PC-9 (cell line): ENCODE results near the gene CDHR2. TPM values are rescaled to one million over a fixed set of nuclear protein-coding genes. Genes with fewer than 3 reads are reported as not detected.

Source experiments
- BruUV-seq: library from RNA; stranded (reverse); fragments of 400-500 nt; replicated peaks from 2 replicates; lab custom pipeline; 2021; lab: Mats Ljungman, UMichigan
- CTCF ChIA-PET: fragments of 300-600 bp; sonication (Branson Sonifier 250); formaldehyde crosslinking; loops from one replicate; lab custom pipeline; 2022; ENCODE audit warnings: antibody characterized with exemption; lab: Charles Lee
- POLR2A ChIA-PET: fragments of 300-600 bp; sonication (Branson Sonifier 250); formaldehyde crosslinking; loops from one replicate; lab custom pipeline; 2022; ENCODE audit warnings: antibody characterized with exemption; ENCODE audit not compliant: unreplicated experiment; lab: Charles Lee
- DNase-seq, 2 experiments: peaks; one replicate each; pipeline versions ENCODE4 v3.0.0 to v3.0.0-alpha.2; 2015 to 2022; ENCODE audit warnings: mixed read lengths in 1 of 2
- H2AFZ ChIP-seq: fragments of 200-600 bp; sonication (generic); 2 replicates; pipeline ENCODE4 v1.8.1; 2017; ENCODE audit warnings: antibody characterized with exemption
- H3F3A ChIP-seq: fragments of 200-600 bp; sonication (generic); 2 replicates; pipeline ENCODE4 v1.8.1; 2017; ENCODE audit warnings: antibody characterized with exemption, mild to moderate bottlenecking, low read depth; ENCODE audit not compliant: insufficient read depth
- H3K27ac ChIP-seq: fragments of 200-600 bp; sonication (generic); 2 replicates; pipeline ENCODE4 v1.6.1; 2016; ENCODE audit warnings: mixed run types
- H3K27me3 ChIP-seq: fragments of 200-600 bp; sonication (generic); 2 replicates; pipeline ENCODE4 v1.6.1; 2016; ENCODE audit warnings: low read depth, mixed run types; ENCODE audit not compliant: insufficient read depth
- H3K36me3 ChIP-seq: fragments of 200-600 bp; sonication (generic); 2 replicates; pipeline ENCODE4 v1.6.1; 2016; ENCODE audit warnings: low read depth, mixed run types
- H3K4me1 ChIP-seq: fragments of 200-600 bp; sonication (generic); replicated peaks from 2 replicates; pipeline ENCODE4 v1.6.1; 2016; ENCODE audit warnings: mixed run types; ENCODE audit not compliant: insufficient read depth
- H3K4me2 ChIP-seq: fragments of 200-600 bp; sonication (generic); 2 replicates; pipeline ENCODE4 v1.6.1; 2017; ENCODE audit warnings: mixed run types
- H3K4me3 ChIP-seq: fragments of 200-600 bp; sonication (generic); 2 replicates; pipeline ENCODE4 v1.6.1; 2016; ENCODE audit warnings: mixed run types
- H3K79me2 ChIP-seq: fragments of 200-600 bp; sonication (generic); 2 replicates; pipeline ENCODE4 v1.6.1; 2017; ENCODE audit warnings: low read depth, mixed run types
- H3K9me2 ChIP-seq: fragments of 200-600 bp; sonication (generic); 2 replicates; pipeline ENCODE4 v1.8.1; 2017; ENCODE audit warnings: mild to moderate bottlenecking; ENCODE audit not compliant: insufficient read depth
- H3K9me3 ChIP-seq: fragments of 200-600 bp; sonication (generic); 2 replicates; pipeline ENCODE4 v1.8.1; 2016; ENCODE audit warnings: low read depth; ENCODE audit not compliant: insufficient read depth
- H4K20me1 ChIP-seq: fragments of 200-600 bp; sonication (generic); 2 replicates; pipeline ENCODE4 v1.8.1; 2017; ENCODE audit not compliant: insufficient read depth
- EZH2 ChIP-seq: fragments of 200-600 bp; sonication (generic); IDR thresholded peaks from 2 replicates; pipeline ENCODE4 v1.8.0; 2017; ENCODE audit warnings: antibody characterized with exemption, low read depth
- intact Hi-C: fragments of 100-400 bp; cut with micrococcal nuclease; formaldehyde crosslinking; loops from one replicate; pipeline ENCODE4 v1.10.0; 2022; ENCODE audit not compliant: unreplicated experiment
- total RNA-seq: library from RNA; stranded (reverse); gene quantifications from 2 replicates; pipeline ENCODE4 v1.2.3, GENCODE V29; 2021
- TF ChIP-seq, protein P1 (sequence below): fragments of 200-600 bp; sonication (generic); conservative IDR thresholded peaks from 2 replicates; pipeline ENCODE4 v1.6.1; 2017; ENCODE audit warnings: mixed run types, antibody characterized with exemption, mild to moderate bottlenecking, moderate library complexity

The CDHR2 gene
- total RNA-seq, 1 experiment from 2014 or later: not detected

DNA sequence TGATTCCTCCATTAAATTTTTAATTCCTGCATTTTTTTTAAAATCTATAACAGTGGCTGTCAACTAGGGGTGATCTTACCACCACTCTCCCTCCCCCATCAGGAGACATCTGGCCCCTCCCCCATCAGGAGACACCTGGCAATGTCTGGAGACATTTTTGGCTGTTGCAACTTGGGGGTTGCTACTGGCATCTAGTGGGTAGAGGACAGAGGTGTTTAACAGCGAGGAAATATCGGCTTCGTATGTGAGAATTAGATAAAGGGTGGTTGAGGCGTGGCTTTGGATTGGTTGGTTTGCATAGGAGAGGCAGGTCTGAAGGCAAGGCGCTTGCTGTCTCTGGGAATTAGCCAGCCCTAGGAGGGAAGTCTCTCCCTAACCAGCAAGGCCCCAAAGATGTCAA lies 10.5 kb downstream of the CDHR2 start:
- no peak overlapping the region for H3K4me2 ChIP-seq
- H3F3A ChIP-seq: peaks cover 13% of the 10 kb centered on the region; the same call in 1 of the 2 replicates
- POLR2A ChIA-PET: no interaction called here
- intact Hi-C loops: no loop called here
- no peak overlapping the region for H3K27ac ChIP-seq
- no peak overlapping the region for H3K4me3 ChIP-seq
- no peaks in the 10 kb centered on the region for H3K9me3 ChIP-seq
- H3K36me3 ChIP-seq: no peaks in the 10 kb centered on the region
- no peaks in the 10 kb centered on the region for H4K20me1 ChIP-seq
- H3K9me2 ChIP-seq: no peaks in the 10 kb centered on the region
- no peak overlapping the region for H2AFZ ChIP-seq
- CTCF ChIA-PET: no interaction called here
- BruUV-seq: no TSS peak
- no peaks in the 10 kb centered on the region for H3K79me2 ChIP-seq
- H3K4me1 ChIP-seq: peaks cover 9% of the 10 kb centered on the region
- peak; percentile 16 to 49 for DNase-seq
- TF ChIP-seq, protein P1, sequence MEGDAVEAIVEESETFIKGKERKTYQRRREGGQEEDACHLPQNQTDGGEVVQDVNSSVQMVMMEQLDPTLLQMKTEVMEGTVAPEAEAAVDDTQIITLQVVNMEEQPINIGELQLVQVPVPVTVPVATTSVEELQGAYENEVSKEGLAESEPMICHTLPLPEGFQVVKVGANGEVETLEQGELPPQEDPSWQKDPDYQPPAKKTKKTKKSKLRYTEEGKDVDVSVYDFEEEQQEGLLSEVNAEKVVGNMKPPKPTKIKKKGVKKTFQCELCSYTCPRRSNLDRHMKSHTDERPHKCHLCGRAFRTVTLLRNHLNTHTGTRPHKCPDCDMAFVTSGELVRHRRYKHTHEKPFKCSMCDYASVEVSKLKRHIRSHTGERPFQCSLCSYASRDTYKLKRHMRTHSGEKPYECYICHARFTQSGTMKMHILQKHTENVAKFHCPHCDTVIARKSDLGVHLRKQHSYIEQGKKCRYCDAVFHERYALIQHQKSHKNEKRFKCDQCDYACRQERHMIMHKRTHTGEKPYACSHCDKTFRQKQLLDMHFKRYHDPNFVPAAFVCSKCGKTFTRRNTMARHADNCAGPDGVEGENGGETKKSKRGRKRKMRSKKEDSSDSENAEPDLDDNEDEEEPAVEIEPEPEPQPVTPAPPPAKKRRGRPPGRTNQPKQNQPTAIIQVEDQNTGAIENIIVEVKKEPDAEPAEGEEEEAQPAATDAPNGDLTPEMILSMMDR: peak; percentile 39; the same call in 1 of the 2 replicates
- no peak for TF ChIP-seq EZH2
- H3K27me3 ChIP-seq: no peaks in the 10 kb centered on the region

- ChIA-PET POLR2A (no interaction called here), CTCF (interaction anchor here (0.6 kb wide), 1 partner anchor 11 kb away, joined by 5 read pairs; no protein-coding TSS in a partner anchor)
- TF ChIP-seq, protein P1: no peak
- no peak for TF ChIP-seq EZH2
- no peak overlapping the region for H3K27ac ChIP-seq
- H3K4me1 ChIP-seq: peaks cover 6% of the 10 kb centered on the region; the same call in 1 of the 2 replicates
- intact Hi-C loops: no loop called here
- H3K27me3 ChIP-seq: no peaks in the 10 kb centered on the region
- H4K20me1 ChIP-seq: no peaks in the 10 kb centered on the region
- H3K79me2 ChIP-seq: no peaks in the 10 kb centered on the region
- H3K36me3 ChIP-seq: no peaks in the 10 kb centered on the region
- H3F3A ChIP-seq: peaks cover 6% of the 10 kb centered on the region; the same call in 1 of the 2 replicates
- H3K9me2 ChIP-seq: no peaks in the 10 kb centered on the region
- no peak overlapping the region for H2AFZ ChIP-seq
- no peak for DNase-seq
- no TSS peak for BruUV-seq
- no peaks in the 10 kb centered on the region for H3K9me3 ChIP-seq
- no peak overlapping the region for H3K4me2 ChIP-seq
- H3K4me3 ChIP-seq: no peak overlapping the region
Observed at GRCh38 chr5:176560364-176560763, 11.2 kb downstream of the CDHR2 start.

GRCh38 chr5:176561259-176561658 lies 12.1 kb downstream of the CDHR2 start:
- H3K4me2 ChIP-seq: no peak overlapping the region
- no peaks in the 10 kb centered on the region for H3K36me3 ChIP-seq
- H2AFZ ChIP-seq: no peak overlapping the region
- H3F3A ChIP-seq: peaks cover 5% of the 10 kb centered on the region; the same call in 1 of the 2 replicates
- no peaks in the 10 kb centered on the region for H3K79me2 ChIP-seq
- H3K9me2 ChIP-seq: no peaks in the 10 kb centered on the region
- DNase-seq: no peak
- intact Hi-C loops: no loop called here
- ChIA-PET CTCF (interaction anchor here (0.6 kb wide), 1 partner anchor 10 kb away, joined by 5 read pairs; no protein-coding TSS in a partner anchor), POLR2A (no interaction called here)
- H4K20me1 ChIP-seq: no peaks in the 10 kb centered on the region
- H3K4me3 ChIP-seq: no peak overlapping the region
- TF ChIP-seq, protein P1: no peak
- TF ChIP-seq EZH2: no peak
- H3K4me1 ChIP-seq: 0 out of 2 replicates have a peak, but pooled peaks cover under 1% of the 10 kb centered on the region
- no peak overlapping the region for H3K27ac ChIP-seq
- H3K9me3 ChIP-seq: no peaks in the 10 kb centered on the region
- no TSS peak for BruUV-seq
- H3K27me3 ChIP-seq: no peaks in the 10 kb centered on the region
